GM23248 (cell line): ENCODE results near the gene CFAP65.

ENCODE experiments used
- EZH2 ChIP-seq: fragments of 200-600 bp; sonication (generic); IDR thresholded peaks from 2 replicates; pipeline ENCODE4 v1.6.1; 2018; ENCODE audit warnings: antibody characterized with exemption, mild to moderate bottlenecking; ENCODE audit not compliant: insufficient read depth, poor library complexity, severe bottlenecking
- EZH2phosphoT487 ChIP-seq: fragments of 200-600 bp; sonication (generic); IDR thresholded peaks from 2 replicates; pipeline ENCODE4 v1.6.1; 2018; ENCODE audit warnings: antibody characterized with exemption, moderate library complexity, mild to moderate bottlenecking, low read depth; ENCODE audit not compliant: insufficient read depth

DNA sequence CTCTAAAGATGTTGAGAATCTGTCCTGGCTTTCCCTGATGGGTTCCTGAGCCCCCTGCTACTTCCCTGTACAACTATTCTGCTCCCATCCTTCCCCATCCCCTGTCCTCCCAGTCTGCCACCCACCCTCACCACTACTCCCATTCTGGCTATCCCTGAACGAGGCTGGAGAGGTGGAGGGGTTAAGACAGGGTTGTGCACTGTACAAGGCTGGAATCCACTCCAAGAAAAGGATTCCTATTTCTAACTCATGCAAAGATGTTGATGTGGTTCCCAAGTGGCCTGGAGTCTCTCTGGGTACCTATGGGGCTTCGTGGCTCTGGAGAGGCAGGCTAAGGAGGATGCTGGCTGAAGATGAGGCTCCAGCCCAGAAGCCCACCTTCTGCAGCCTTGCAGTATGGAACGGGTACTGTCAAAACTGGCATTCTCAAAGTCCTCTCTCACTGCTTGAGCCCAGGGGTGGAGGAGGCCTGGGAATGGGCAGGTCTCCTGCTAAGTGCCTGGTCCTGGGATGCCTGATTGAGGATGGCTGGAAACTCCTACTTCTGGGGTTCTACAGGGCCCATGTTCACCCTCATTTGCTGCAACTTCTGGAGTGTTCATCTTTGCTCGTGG, 55.1 kb downstream of the CFAP65 start:
- no peak for TF ChIP-seq EZH2phosphoT487
- TF ChIP-seq EZH2: no peak
